GM03348 (cell line): ENCODE results near the gene RASL10B.

Experiments used
- DNase-seq: peaks from one replicate; pipeline ENCODE4 v3.0.0; 2012; ENCODE audit warnings: low spot score

Gene RASL10B

DNA sequence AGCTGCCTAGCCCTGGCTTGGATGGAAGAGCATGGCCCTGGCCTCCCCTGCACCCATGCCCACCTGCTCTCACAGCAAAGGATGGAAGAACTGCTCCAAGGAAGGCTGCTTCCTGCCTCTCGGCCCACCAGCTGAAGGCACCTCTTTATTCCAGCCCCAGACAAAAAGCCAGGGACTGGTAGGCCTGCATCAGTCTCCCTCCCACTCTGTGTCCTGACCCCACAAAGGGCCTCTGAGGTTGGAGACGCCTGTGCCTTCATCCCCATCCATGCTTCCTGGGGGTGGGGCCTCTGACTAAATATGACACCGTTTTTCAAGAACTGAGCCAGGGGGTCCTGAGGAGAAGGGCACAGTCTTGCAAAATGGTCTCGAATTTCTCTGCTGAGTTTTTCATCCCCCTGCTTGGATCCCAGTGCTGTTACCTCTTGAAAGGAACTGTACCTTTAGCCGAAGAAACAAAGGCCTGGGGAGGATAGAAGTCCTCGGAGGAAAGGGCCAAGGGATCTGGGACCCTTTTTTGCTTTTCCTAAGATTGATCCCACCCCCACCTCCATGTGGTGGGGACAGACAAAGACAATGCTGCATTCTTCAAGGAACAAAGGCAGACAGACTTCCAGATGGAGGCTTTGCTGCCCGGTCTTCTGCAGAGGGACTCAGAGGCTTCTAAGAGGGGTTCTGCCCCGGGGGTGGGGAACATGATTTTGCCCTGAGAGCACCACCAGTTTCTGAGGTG lies 34.5 kb downstream of the RASL10B start:
- DNase-seq = no peak

- no peak for DNase-seq
Observed at GRCh38 chr17:35766489-35766877, 35.0 kb downstream of the RASL10B start.

DNA sequence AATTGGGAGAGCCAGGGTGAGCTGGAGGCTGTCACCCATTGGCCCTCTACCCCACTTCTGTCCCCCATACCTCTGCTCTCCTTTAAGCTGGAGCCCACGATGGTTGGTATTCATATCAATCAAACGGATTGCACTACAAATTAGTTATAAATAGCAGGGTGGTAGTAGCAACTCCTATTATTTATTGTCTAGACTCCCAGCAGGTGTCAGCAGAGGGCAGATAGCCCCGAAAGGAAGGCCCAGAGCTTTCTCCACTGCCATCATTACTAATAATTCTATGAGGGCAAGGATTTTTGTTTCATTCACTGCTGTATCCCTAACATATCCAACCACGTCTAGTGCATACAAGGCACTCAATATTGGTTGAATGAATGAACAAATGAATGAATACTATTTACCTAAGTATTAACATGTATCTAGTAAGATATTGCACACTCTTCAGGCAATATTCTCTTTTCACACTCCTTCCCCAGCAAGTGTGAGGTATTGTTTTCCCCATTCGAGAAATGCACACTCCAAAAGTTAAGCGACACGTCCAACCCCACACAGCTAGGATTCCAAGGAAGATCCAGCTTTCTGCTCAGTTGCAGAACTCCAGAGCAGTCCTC lies 35.6 kb downstream of the RASL10B start:
- peak; percentile 83 for DNase-seq

GRCh38 chr17:35768797-35769196 lies 37.4 kb downstream of the RASL10B start:
- no peak for DNase-seq

- no peak for DNase-seq
Observed at GRCh38 chr17:35769895-35770486, 38.6 kb downstream of the RASL10B start.

DNA sequence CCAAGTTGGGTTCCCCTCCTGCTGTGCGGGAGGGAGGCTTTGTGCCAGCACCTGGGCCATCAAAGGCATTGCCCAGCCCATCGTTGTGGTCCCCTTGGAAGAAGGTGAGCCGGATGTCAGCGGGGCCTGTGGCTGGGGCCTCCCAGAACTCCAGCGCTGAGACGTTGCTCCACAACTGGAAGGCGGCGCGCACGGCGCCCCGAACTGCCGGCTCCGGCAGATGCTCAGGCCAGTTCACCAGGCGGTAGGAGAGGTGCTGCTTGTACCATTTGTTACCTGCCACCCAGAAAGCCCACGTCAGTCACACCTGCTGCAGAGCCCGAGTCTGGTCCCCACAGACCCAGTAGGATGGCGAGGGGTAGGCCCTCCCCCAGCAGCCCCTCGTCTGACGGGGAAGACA lies 41.7 kb downstream of the RASL10B start:
- DNase-seq = no peak

DNA sequence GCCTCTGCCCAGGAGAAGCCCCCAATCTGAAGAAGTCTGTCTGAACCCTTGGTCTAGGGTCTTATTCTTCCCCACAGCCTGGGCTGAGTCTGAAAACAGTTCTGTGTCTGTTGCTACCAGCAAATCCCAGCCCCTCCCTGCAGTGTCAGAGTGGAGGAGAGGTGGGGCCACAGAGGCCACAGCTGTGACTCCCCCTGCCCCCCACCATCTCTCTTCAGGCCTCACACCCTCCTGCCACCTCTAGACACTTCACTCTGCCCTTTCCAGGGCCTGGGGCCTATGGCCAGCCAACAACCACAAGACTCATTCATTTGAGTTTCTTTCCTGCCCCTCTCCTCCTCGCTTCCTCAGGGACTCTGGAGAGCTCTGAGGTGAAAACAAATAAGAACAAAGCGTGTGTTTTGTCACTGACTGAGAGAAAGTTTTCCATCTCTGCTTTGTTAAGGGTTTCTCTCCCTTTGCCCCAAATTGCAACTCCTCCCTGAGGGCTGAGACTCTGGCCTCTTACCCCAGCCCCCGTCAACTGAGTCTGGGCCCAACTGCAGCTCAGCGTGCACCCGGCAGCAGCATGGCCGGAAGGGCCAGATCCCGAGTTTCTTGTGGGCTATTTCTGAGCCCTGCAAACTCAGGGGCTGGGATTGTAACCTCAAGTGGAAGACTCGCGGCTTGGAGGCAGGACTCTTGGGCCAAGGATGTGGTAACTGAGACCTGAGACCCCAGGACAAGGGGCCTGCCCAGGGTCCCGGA lies 42.4 kb downstream of the RASL10B start:
- DNase-seq = no peak

DNA sequence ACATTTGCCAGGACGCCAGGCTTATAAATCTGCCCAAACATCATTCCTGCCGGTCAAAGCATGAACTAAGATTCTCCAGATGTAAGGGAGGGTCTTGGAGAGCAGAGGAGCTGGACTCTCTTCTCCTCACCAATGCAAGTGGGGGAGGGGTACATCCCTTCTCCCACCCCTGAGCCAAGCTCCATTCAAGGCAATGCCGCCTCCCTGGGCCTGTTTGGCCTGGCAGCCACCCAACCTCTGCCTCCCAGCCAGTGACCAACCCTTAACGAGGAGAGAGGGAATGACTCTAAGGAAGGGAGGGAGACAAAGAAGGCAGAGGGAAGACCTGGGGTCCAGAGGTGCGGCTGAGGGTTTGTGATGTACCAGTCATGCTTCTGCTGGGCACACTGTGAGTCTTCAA lies 43.1 kb downstream of the RASL10B start:
- no peak for DNase-seq

- DNase-seq = no peak
Observed at GRCh38 chr17:35775039-35775438, 43.6 kb downstream of the RASL10B start.

DNA sequence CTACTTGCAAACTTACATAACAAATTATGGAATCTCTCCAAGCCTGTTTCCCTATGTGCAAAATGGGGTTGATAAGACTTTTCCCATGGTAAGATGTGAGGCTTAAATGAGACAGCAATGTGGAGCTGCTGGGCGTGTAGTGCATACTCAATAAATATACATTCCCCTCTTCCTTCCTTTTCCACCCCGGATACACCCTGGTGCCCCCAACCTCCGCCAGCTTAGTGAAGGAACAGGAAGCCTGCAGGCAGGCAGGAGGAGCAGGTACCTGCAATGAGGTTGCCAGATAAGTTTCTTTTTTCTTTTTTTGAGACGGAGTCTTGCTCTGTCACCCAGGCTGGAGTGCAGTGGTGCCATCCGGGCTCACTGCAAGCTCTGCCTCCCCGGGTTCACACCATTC lies 44.1 kb downstream of the RASL10B start:
- no peak for DNase-seq

DNA sequence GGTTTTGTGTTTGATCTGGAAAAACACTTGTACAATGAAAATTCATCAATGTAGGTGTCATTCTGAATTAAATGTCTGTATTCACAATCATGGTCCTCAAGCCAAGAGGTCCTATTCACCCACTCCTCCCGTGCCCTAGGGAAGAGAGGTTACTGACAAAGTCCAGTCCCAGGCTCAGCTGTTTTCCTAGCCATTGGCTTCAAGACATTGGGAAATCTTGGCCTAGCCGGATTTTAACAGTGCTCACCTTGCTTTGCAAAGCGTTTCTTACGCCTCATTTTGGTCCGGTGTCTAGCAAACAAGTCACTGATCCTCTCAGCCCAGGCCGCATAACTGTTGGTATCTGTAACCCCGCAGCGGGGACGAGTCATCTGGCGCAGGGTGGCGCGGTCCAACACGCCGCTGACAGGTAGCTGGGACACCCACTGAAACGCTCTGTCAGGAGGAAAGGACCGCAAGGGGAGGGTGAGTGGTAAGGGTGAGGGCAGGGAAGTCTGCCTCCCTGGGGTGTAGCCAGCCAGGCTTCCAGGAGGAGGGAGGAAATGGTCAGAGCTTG lies 47.3 kb downstream of the RASL10B start:
- DNase-seq = no peak

- no peak for DNase-seq
Observed at GRCh38 chr17:35780950-35781349, 49.5 kb downstream of the RASL10B start.

DNA sequence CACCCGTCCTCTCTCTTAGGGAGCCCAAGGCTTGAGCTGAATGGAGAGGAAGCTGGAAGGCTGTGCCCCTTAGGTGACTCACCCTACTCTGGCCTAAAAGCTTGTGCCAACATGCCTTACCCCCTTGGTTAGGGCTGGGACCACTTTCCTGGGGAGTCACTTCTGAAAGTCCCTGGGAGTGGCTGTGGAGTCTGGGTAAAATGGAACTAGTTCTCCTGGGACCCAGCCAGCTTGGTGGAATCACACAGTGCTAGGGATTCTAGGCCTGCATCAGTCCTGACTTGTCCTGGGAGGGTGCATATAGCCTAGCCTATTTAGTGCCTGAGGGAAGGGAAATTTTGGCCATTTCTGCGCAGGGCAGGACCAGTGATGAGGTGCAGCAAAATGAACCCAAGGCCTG lies 53.5 kb downstream of the RASL10B start:
- DNase-seq = no peak

- no peak for DNase-seq
Observed at GRCh38 chr17:35786941-35787432, 55.5 kb downstream of the RASL10B start.

DNA sequence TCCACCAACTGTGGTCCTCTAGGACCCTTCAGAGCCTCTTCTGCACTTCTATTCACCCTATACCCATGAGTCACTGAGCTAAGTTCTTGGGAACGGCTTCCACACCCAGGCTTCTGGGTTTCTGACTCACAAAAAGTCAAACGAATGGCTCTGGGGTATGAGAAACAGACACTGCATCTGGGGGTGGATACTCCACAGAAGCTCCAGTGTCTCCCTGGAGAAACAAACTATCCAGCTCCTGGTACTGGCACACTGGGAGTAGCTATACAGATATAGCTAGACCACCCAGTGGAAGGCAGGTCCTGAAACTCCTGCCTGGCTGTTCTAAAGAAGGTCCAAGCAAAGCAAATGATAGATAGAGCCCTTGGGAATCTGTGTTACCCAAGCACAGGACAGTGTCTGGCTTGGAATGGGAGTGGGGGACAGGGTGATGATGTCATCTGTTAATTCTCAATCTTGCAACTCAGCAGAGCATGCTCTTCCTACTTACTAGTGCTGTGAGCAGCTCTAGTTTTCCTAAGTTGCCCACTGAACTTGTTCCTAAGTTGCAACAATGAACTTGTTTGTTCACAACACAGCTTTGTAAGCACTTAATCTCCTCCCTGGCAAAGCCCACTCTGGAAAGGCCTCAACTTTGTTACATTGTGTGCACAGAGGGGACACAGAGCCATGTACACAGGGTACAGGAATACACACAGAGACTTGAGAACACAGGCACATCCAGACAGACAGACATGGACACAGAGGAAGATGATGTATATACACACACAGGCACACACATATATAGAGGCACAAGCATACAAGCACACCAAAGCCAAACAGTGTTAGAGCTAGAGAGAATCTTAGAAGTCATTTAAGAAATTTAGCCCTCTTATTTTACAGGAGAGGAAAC lies 57.3 kb downstream of the RASL10B start:
- DNase-seq = peak; percentile 80

DNA sequence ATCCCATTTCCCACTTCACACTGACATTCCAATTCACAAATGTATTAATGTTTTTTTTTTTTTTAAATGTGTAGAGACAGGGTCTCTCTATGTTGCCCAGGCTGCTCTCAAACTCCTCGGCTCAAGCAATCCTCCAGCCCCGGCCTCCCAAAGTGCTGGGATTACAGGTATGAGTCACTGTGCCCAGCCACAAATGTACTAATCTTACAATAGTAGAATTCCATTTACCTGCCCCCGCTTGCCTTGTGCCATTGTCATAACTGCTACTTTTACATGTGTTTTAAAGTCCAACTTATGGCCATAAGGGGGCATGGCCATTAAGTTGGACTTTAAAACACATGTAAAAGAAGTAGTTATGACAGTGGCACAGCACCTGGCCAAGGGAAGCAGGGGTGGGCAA lies 59.4 kb downstream of the RASL10B start:
- no peak for DNase-seq

DNA sequence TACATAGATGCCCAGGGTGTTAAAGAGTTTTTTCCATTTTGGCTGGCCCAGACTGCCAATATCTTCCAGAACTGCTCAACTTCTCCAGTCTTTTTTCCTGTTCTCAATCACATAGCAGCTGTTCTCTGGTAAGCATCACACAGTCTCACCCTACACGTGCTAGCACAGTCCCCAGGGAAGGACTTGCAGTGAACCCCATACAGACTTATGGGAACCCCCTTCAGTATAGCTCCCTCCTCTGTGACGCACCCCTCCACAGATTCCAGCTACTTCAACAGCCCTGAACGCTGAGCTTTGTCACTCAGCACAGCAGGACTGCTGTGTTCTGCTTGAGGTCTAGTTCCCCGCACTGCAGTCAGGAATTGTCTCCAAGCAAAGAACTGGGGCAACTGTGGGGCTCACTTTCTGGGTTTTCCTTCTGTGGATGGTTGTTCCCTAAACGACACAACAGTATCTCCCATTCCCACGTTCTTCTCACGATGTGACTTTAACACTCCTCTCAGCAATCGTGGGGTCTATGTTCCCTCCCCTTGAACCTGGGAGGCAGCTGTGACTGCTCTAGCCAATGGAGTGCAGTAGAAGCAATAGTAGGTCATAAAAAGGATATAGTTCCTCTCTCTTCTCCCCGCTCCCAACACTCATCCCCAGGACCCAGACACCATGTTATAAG lies 60.4 kb downstream of the RASL10B start:
- DNase-seq = no peak
